PC-9 (cell line): ENCODE results near the gene STK32A. TPM values are rescaled to one million over a fixed set of nuclear protein-coding genes. Genes with fewer than 3 reads are reported as not detected.

Source experiments
- BruUV-seq: library from RNA; stranded (reverse); fragments of 400-500 nt; replicated peaks from 2 replicates; lab custom pipeline; 2021; lab: Mats Ljungman, UMichigan
- CTCF ChIA-PET: fragments of 300-600 bp; sonication (Branson Sonifier 250); formaldehyde crosslinking; loops from one replicate; lab custom pipeline; 2022; ENCODE audit warnings: antibody characterized with exemption; lab: Charles Lee
- POLR2A ChIA-PET: fragments of 300-600 bp; sonication (Branson Sonifier 250); formaldehyde crosslinking; loops from one replicate; lab custom pipeline; 2022; ENCODE audit warnings: antibody characterized with exemption; ENCODE audit not compliant: unreplicated experiment; lab: Charles Lee
- DNase-seq, 2 experiments: peaks; one replicate each; pipeline versions ENCODE4 v3.0.0 to v3.0.0-alpha.2; 2015 to 2022; ENCODE audit warnings: mixed read lengths in 1 of 2
- H2AFZ ChIP-seq: fragments of 200-600 bp; sonication (generic); 2 replicates; pipeline ENCODE4 v1.8.1; 2017; ENCODE audit warnings: antibody characterized with exemption
- H3F3A ChIP-seq: fragments of 200-600 bp; sonication (generic); 2 replicates; pipeline ENCODE4 v1.8.1; 2017; ENCODE audit warnings: antibody characterized with exemption, mild to moderate bottlenecking, low read depth; ENCODE audit not compliant: insufficient read depth
- H3K27ac ChIP-seq: fragments of 200-600 bp; sonication (generic); 2 replicates; pipeline ENCODE4 v1.6.1; 2016; ENCODE audit warnings: mixed run types
- H3K27me3 ChIP-seq: fragments of 200-600 bp; sonication (generic); 2 replicates; pipeline ENCODE4 v1.6.1; 2016; ENCODE audit warnings: low read depth, mixed run types; ENCODE audit not compliant: insufficient read depth
- H3K36me3 ChIP-seq: fragments of 200-600 bp; sonication (generic); 2 replicates; pipeline ENCODE4 v1.6.1; 2016; ENCODE audit warnings: low read depth, mixed run types
- H3K4me1 ChIP-seq: fragments of 200-600 bp; sonication (generic); replicated peaks from 2 replicates; pipeline ENCODE4 v1.6.1; 2016; ENCODE audit warnings: mixed run types; ENCODE audit not compliant: insufficient read depth
- H3K4me2 ChIP-seq: fragments of 200-600 bp; sonication (generic); 2 replicates; pipeline ENCODE4 v1.6.1; 2017; ENCODE audit warnings: mixed run types
- H3K4me3 ChIP-seq: fragments of 200-600 bp; sonication (generic); 2 replicates; pipeline ENCODE4 v1.6.1; 2016; ENCODE audit warnings: mixed run types
- H3K79me2 ChIP-seq: fragments of 200-600 bp; sonication (generic); 2 replicates; pipeline ENCODE4 v1.6.1; 2017; ENCODE audit warnings: low read depth, mixed run types
- H3K9me2 ChIP-seq: fragments of 200-600 bp; sonication (generic); 2 replicates; pipeline ENCODE4 v1.8.1; 2017; ENCODE audit warnings: mild to moderate bottlenecking; ENCODE audit not compliant: insufficient read depth
- H3K9me3 ChIP-seq: fragments of 200-600 bp; sonication (generic); 2 replicates; pipeline ENCODE4 v1.8.1; 2016; ENCODE audit warnings: low read depth; ENCODE audit not compliant: insufficient read depth
- H4K20me1 ChIP-seq: fragments of 200-600 bp; sonication (generic); 2 replicates; pipeline ENCODE4 v1.8.1; 2017; ENCODE audit not compliant: insufficient read depth
- EZH2 ChIP-seq: fragments of 200-600 bp; sonication (generic); IDR thresholded peaks from 2 replicates; pipeline ENCODE4 v1.8.0; 2017; ENCODE audit warnings: antibody characterized with exemption, low read depth
- intact Hi-C: fragments of 100-400 bp; cut with micrococcal nuclease; formaldehyde crosslinking; loops from one replicate; pipeline ENCODE4 v1.10.0; 2022; ENCODE audit not compliant: unreplicated experiment
- total RNA-seq: library from RNA; stranded (reverse); gene quantifications from 2 replicates; pipeline ENCODE4 v1.2.3, GENCODE V29; 2021
- TF ChIP-seq, protein P1 (sequence below): fragments of 200-600 bp; sonication (generic); conservative IDR thresholded peaks from 2 replicates; pipeline ENCODE4 v1.6.1; 2017; ENCODE audit warnings: mixed run types, antibody characterized with exemption, mild to moderate bottlenecking, moderate library complexity

The STK32A gene
- total RNA-seq, 1 experiment from 2014 or later: not detected

DNA sequence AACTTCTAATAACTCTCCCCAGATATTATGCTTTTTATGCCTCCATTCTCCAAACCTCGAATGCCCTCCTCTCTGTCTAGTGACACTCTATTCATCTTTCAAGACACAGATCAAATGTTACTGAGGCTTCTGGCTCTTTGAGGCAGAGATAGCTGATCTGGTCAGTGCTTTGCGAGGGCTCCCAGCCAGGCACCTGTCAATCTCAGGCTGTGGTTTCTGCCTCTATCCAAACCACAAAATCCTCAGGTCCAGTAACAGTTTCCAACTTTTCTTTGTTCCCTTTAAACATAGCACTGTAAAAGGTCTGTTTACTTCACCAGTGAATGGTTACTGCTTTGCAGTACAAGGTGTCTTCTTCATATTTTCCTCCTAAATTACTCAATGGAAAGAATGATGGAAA, 11.5 kb upstream of the STK32A start:
- BruUV-seq: no TSS peak
- H3K9me2 ChIP-seq: no peaks in the 10 kb centered on the region; the same call in 1 of the 2 replicates
- H3F3A ChIP-seq: no peaks in the 10 kb centered on the region
- no peaks in the 10 kb centered on the region for H3K36me3 ChIP-seq
- DNase-seq: no peak
- TF ChIP-seq, protein P1, sequence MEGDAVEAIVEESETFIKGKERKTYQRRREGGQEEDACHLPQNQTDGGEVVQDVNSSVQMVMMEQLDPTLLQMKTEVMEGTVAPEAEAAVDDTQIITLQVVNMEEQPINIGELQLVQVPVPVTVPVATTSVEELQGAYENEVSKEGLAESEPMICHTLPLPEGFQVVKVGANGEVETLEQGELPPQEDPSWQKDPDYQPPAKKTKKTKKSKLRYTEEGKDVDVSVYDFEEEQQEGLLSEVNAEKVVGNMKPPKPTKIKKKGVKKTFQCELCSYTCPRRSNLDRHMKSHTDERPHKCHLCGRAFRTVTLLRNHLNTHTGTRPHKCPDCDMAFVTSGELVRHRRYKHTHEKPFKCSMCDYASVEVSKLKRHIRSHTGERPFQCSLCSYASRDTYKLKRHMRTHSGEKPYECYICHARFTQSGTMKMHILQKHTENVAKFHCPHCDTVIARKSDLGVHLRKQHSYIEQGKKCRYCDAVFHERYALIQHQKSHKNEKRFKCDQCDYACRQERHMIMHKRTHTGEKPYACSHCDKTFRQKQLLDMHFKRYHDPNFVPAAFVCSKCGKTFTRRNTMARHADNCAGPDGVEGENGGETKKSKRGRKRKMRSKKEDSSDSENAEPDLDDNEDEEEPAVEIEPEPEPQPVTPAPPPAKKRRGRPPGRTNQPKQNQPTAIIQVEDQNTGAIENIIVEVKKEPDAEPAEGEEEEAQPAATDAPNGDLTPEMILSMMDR: no peak
- no peak for TF ChIP-seq EZH2
- H3K27me3 ChIP-seq: no peaks in the 10 kb centered on the region
- no peaks in the 10 kb centered on the region for H3K9me3 ChIP-seq
- CTCF ChIA-PET: no interaction called here
- H3K27ac ChIP-seq: no peak overlapping the region
- intact Hi-C loops: no loop called here
- POLR2A ChIA-PET: no interaction called here
- H4K20me1 ChIP-seq: no peaks in the 10 kb centered on the region
- H3K4me3 ChIP-seq: no peak overlapping the region
- H2AFZ ChIP-seq: no peak overlapping the region
- no peak overlapping the region for H3K4me2 ChIP-seq
- no peaks in the 10 kb centered on the region for H3K79me2 ChIP-seq
- H3K4me1 ChIP-seq: no peaks in the 10 kb centered on the region

- no peak overlapping the region for H3K4me3 ChIP-seq
- TF ChIP-seq EZH2: no peak
- TF ChIP-seq, protein P1: peak; percentile 63
- H3K27me3 ChIP-seq: no peaks in the 10 kb centered on the region; the same call in 1 of the 2 replicates
- no peak overlapping the region for H2AFZ ChIP-seq
- intact Hi-C loops: loop anchor here (1.0 to 2.0 kb wide), 2 partner anchors 145 to 355 kb away; no protein-coding TSS in a partner anchor
- H3K9me3 ChIP-seq: no peaks in the 10 kb centered on the region
- no peaks in the 10 kb centered on the region for H3K79me2 ChIP-seq
- no TSS peak for BruUV-seq
- CTCF ChIA-PET: interaction anchor here (0.6 to 0.9 kb wide), 2 partner anchors 17 to 146 kb away, joined by 3 read pairs; no protein-coding TSS in a partner anchor
- no peak for DNase-seq
- no peak overlapping the region for H3K27ac ChIP-seq
- no peaks in the 10 kb centered on the region; the same call in 1 of the 2 replicates for H3K9me2 ChIP-seq
- no peaks in the 10 kb centered on the region for H3K4me1 ChIP-seq
- H3F3A ChIP-seq: no peaks in the 10 kb centered on the region
- POLR2A ChIA-PET: no interaction called here
- H3K4me2 ChIP-seq: no peak overlapping the region
- H4K20me1 ChIP-seq: no peaks in the 10 kb centered on the region
- no peaks in the 10 kb centered on the region for H3K36me3 ChIP-seq
These were observed 10.7 kb upstream of the STK32A start for GRCh38 chr5:147223948-147224791.

- CTCF ChIA-PET: no interaction called here
- Histone ChIP-seq H3K4me2 (no peak overlapping the region), H3F3A (no peaks in the 10 kb centered on the region), H3K4me3 (no peak overlapping the region), H3K4me1 (no peaks in the 10 kb centered on the region), H2AFZ (no peak overlapping the region), H3K27me3 (no peaks in the 10 kb centered on the region; the same call in 1 of the 2 replicates), H4K20me1 (no peaks in the 10 kb centered on the region), H3K27ac (no peak overlapping the region), H3K9me2 (no peaks in the 10 kb centered on the region), H3K9me3 (no peaks in the 10 kb centered on the region), H3K36me3 (no peaks in the 10 kb centered on the region), H3K79me2 (no peaks in the 10 kb centered on the region)
- TF ChIP-seq EZH2: no peak
- TF ChIP-seq, protein P1: no peak
- intact Hi-C loops: loop anchor here (2.0 kb wide), 1 partner anchor 353 kb away; no protein-coding TSS in a partner anchor
- DNase-seq: no peak
- BruUV-seq: no TSS peak
- POLR2A ChIA-PET: no interaction called here
These were observed 8.9 kb upstream of the STK32A start for GRCh38 chr5:147225938-147226337.
